ENCODE results near the gene FGF14.

FGF14 gene

DNA sequence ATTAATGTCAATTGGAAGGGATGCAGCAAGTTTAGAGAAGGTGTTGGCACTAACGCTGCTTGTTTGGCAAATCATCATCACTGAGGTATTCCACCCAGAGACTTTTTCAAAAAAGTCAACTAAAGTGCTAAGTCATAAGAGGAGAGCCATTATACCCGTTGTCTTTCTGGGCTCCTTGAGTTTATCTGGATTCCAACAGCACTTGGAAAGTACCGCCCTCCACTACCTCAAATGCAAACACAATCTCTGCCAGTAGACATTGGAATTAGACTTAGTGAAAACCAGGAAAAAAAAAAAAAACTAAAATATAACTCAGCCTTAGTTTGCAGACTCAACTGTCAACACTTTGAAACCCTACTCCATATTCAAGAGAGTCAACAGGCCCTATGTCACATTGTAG lies 683.4 kb downstream of the FGF14 start:
- no peaks in the 10 kb centered on the region for H3K36me3 ChIP-seq (ENCODE audit: low read depth)
- no peak overlapping the region for H3K27ac ChIP-seq (ENCODE audit: poor library complexity, severe bottlenecking)
- no peaks in the 10 kb centered on the region for H3K4me1 ChIP-seq (ENCODE audit: insufficient read depth, poor library complexity, severe bottlenecking)
- no peak for DNase-seq (ENCODE audit: low spot score)
- H3K9me3 ChIP-seq (ENCODE audit: severe bottlenecking), result no peaks in the 10 kb centered on the region
- H3K27me3 ChIP-seq (ENCODE audit: insufficient read depth, poor library complexity, severe bottlenecking), result no peaks in the 10 kb centered on the region
- TF ChIP-seq, protein P1, sequence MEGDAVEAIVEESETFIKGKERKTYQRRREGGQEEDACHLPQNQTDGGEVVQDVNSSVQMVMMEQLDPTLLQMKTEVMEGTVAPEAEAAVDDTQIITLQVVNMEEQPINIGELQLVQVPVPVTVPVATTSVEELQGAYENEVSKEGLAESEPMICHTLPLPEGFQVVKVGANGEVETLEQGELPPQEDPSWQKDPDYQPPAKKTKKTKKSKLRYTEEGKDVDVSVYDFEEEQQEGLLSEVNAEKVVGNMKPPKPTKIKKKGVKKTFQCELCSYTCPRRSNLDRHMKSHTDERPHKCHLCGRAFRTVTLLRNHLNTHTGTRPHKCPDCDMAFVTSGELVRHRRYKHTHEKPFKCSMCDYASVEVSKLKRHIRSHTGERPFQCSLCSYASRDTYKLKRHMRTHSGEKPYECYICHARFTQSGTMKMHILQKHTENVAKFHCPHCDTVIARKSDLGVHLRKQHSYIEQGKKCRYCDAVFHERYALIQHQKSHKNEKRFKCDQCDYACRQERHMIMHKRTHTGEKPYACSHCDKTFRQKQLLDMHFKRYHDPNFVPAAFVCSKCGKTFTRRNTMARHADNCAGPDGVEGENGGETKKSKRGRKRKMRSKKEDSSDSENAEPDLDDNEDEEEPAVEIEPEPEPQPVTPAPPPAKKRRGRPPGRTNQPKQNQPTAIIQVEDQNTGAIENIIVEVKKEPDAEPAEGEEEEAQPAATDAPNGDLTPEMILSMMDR (IDR thresholded peaks at IDR 0.05; ENCODE audit: poor library complexity, severe bottlenecking), result no peak
- no peak for ATAC-seq (ENCODE audit: low read depth)
- no peak overlapping the region for H3K4me3 ChIP-seq (ENCODE audit: severe bottlenecking)

DNA sequence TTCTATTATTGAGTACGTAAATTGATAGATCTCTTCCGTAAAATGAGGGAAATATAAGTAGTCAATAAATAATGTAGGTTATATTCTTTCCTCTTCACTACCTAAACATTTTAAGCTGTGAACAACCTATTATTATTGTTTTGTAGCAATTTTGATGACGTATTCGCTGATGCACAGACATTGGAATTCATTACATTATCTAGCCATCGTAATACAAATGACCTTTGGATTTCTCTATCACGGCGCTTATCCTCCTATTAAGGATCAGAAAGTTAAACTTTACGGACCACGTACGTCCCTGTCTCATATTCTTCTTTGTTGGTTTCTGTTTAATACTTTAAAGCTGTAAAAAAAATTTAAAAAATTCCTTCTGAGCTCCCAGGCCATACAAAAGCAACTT lies 684.5 kb downstream of the FGF14 start:
- no peaks in the 10 kb centered on the region for H3K4me1 ChIP-seq (ENCODE audit: insufficient read depth, poor library complexity, severe bottlenecking)
- H3K4me3 ChIP-seq (ENCODE audit: severe bottlenecking), result no peak overlapping the region
- no peak for DNase-seq (ENCODE audit: low spot score)
- H3K9me3 ChIP-seq (ENCODE audit: severe bottlenecking), result no peaks in the 10 kb centered on the region
- TF ChIP-seq, protein P1 (IDR thresholded peaks at IDR 0.05; ENCODE audit: poor library complexity, severe bottlenecking), result no peak
- no peak for ATAC-seq (ENCODE audit: low read depth)
- H3K36me3 ChIP-seq (ENCODE audit: low read depth), result no peaks in the 10 kb centered on the region
- H3K27ac ChIP-seq (ENCODE audit: poor library complexity, severe bottlenecking), result no peak overlapping the region
- H3K27me3 ChIP-seq (ENCODE audit: insufficient read depth, poor library complexity, severe bottlenecking), result no peaks in the 10 kb centered on the region

DNA sequence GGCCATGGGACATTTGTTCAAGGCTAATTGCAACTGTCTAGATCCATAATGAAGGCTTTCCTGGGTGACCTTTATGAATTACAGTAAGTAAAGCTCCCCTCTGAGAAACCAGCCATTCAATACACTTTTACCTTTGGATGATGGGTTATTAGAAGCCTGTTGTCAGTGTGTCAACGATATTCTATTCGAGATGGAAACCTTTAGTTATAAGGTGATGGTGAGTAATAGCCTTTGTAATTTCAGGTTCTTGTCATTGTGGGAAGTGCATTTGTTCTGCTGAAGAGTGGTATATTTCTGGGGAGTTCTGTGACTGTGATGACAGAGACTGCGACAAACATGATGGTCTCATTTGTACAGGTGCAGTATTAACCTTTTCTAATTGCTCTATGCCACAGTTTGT lies 687.7 kb downstream of the FGF14 start:
- ATAC-seq (ENCODE audit: low read depth) (no peak), DNase-seq (ENCODE audit: low spot score) (no peak)
- Histone ChIP-seq H3K4me3 (ENCODE audit: severe bottlenecking) (no peak overlapping the region), H3K9me3 (ENCODE audit: severe bottlenecking) (no peaks in the 10 kb centered on the region), H3K4me1 (ENCODE audit: insufficient read depth, poor library complexity, severe bottlenecking) (no peaks in the 10 kb centered on the region), H3K27me3 (ENCODE audit: insufficient read depth, poor library complexity, severe bottlenecking) (no peaks in the 10 kb centered on the region), H3K27ac (ENCODE audit: poor library complexity, severe bottlenecking) (no peak overlapping the region), H3K36me3 (ENCODE audit: low read depth) (no peaks in the 10 kb centered on the region)
- TF ChIP-seq, protein P1 (IDR thresholded peaks at IDR 0.05; ENCODE audit: poor library complexity, severe bottlenecking), result no peak

DNA sequence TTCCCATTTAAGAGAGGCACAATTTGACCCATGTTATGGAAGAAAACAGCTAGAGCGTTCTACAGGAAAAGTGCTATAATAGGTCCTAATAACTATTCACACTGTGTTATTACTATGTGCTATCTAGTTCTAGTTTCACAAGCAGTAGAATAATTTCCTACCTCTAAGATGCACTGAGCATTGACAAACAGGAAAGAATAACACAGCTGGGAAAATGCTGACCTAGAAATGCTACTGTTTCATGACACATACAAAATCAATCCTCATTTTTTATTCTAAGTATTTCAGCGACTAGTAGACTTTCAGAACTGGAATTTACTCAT lies 689.9 kb downstream of the FGF14 start:
- Histone ChIP-seq H3K27ac (ENCODE audit: poor library complexity, severe bottlenecking) (no peak overlapping the region), H3K4me1 (ENCODE audit: insufficient read depth, poor library complexity, severe bottlenecking) (peaks cover 2% of the 10 kb centered on the region), H3K36me3 (ENCODE audit: low read depth) (no peaks in the 10 kb centered on the region), H3K27me3 (ENCODE audit: insufficient read depth, poor library complexity, severe bottlenecking) (no peaks in the 10 kb centered on the region), H3K9me3 (ENCODE audit: severe bottlenecking) (no peaks in the 10 kb centered on the region), H3K4me3 (ENCODE audit: severe bottlenecking) (no peak overlapping the region)
- TF ChIP-seq, protein P1 (IDR thresholded peaks at IDR 0.05; ENCODE audit: poor library complexity, severe bottlenecking), result no peak
- DNase-seq (ENCODE audit: low spot score) (no peak), ATAC-seq (ENCODE audit: low read depth) (no peak)

DNA sequence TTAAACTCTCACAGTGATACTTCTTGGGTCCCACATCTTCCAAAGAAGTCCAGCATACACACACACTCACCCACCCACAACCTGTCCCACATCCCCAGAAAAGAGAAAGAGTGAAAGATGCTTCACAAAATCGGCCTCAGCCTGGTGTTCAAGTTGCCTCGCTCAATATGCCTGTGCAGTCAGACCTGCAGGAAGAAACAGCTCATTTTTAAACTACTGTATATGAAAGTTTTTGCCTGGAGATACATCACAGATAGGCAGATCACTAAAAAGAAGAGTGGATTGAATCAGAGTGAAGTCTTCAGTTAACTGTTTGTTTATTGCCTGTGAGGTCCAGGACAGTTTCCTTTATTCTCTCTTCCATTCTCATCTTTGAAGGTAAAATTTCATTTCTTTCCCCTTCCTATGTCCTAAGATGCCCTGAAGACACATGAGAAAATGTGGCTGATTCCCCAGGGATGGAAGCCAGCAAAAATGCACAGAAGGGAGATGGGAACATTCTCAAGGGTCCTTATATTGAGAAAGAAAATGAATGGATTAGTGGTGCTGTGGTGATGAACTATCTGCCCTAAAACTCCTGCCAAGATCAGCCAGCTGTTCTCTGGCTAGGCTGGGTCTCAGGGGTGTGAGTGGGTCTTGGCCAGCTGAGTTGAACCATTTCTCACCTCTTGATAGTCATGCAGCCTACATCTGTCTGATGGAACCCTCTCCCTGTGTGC lies 690.4 kb downstream of the FGF14 start:
- ATAC-seq (ENCODE audit: low read depth), result no peak

More for the DNA sequence above, 690.4 kb downstream of the FGF14 start:
- DNase-seq (ENCODE audit: low spot score), result no peak
- Histone ChIP-seq H3K4me1 (ENCODE audit: insufficient read depth, poor library complexity, severe bottlenecking) (peaks cover 7% of the 10 kb centered on the region), H3K27ac (ENCODE audit: poor library complexity, severe bottlenecking) (no peak overlapping the region), H3K27me3 (ENCODE audit: insufficient read depth, poor library complexity, severe bottlenecking) (no peaks in the 10 kb centered on the region), H3K4me3 (ENCODE audit: severe bottlenecking) (no peak overlapping the region), H3K36me3 (ENCODE audit: low read depth) (no peaks in the 10 kb centered on the region), H3K9me3 (ENCODE audit: severe bottlenecking) (no peaks in the 10 kb centered on the region)
- TF ChIP-seq, protein P1 (IDR thresholded peaks at IDR 0.05; ENCODE audit: poor library complexity, severe bottlenecking), result no peak
